Measurements from ENCODE around the gene F13A1. TPM values are rescaled to one million over a fixed set of nuclear protein-coding genes. Genes with fewer than 3 reads are reported as not detected.

Gene F13A1
- total RNA-seq, 4 donors from 2014 or later, result 4.1 to 90.6 (median 57.8) TPM

DNA sequence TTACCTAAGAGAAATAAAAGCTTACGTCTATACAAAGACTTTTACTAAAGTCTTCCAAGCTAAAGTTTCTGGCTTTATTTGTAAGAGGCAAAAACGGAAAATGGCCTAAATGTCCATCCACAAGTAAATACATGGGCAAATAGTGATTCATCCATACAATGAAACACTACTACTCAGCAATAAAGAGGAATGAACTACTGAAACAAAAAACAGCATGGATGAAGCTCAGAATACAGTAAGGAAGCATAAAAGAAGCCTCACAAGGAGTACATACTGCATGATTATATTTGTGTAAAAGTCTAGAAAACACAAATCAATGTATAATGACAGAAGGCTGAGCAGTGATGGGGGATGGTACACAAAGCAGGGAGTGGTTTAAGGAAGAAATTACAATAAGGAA, 84.7 kb downstream of the F13A1 start:
- TF ChIP-seq POLR2A (IDR thresholded peaks at IDR 0.05), result no peak
- TF ChIP-seq, protein P1, sequence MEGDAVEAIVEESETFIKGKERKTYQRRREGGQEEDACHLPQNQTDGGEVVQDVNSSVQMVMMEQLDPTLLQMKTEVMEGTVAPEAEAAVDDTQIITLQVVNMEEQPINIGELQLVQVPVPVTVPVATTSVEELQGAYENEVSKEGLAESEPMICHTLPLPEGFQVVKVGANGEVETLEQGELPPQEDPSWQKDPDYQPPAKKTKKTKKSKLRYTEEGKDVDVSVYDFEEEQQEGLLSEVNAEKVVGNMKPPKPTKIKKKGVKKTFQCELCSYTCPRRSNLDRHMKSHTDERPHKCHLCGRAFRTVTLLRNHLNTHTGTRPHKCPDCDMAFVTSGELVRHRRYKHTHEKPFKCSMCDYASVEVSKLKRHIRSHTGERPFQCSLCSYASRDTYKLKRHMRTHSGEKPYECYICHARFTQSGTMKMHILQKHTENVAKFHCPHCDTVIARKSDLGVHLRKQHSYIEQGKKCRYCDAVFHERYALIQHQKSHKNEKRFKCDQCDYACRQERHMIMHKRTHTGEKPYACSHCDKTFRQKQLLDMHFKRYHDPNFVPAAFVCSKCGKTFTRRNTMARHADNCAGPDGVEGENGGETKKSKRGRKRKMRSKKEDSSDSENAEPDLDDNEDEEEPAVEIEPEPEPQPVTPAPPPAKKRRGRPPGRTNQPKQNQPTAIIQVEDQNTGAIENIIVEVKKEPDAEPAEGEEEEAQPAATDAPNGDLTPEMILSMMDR (IDR thresholded peaks at IDR 0.05), result no peak
- no peaks in the 10 kb centered on the region for H3K9me3 ChIP-seq
- intact Hi-C loops (cut with DNase I; ENCODE audit: low total_unique reads), result no loop called here
- no peaks in the 10 kb centered on the region for H3K36me3 ChIP-seq
- no peak for DNase-seq
- H3K4me3 ChIP-seq, result no peak overlapping the region
- H3K27me3 ChIP-seq, result no peaks in the 10 kb centered on the region
- no peaks in the 10 kb centered on the region for H3K4me1 ChIP-seq
- H3K27ac ChIP-seq, result no peak overlapping the region

DNA sequence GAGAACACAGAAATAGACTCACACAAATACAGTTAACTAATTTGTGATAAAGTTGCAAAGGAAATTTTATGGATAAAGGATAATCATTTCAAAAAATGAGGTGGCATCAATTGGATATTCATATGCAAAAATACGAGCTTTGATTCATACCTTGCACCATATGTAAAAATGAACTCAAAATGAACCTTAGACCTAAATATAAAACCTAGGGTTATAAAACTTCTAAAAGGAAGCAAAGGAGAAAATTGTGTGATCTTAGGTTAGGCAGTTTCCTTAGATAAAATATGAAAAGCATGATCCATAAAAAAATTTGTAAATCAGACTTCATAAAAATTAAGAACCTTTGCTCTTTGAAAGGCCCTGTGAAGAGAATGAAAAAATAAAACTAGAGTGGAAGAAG, 85.5 kb downstream of the F13A1 start:
- H3K9me3 ChIP-seq, result no peaks in the 10 kb centered on the region
- no peak for DNase-seq
- TF ChIP-seq, protein P1 (IDR thresholded peaks at IDR 0.05), result no peak
- no peak for TF ChIP-seq POLR2A (IDR thresholded peaks at IDR 0.05)
- no peaks in the 10 kb centered on the region for H3K4me1 ChIP-seq
- intact Hi-C loops (cut with DNase I; ENCODE audit: low total_unique reads), result no loop called here
- H3K36me3 ChIP-seq, result no peaks in the 10 kb centered on the region
- H3K4me3 ChIP-seq, result no peak overlapping the region
- no peak overlapping the region for H3K27ac ChIP-seq
- no peaks in the 10 kb centered on the region for H3K27me3 ChIP-seq

DNA sequence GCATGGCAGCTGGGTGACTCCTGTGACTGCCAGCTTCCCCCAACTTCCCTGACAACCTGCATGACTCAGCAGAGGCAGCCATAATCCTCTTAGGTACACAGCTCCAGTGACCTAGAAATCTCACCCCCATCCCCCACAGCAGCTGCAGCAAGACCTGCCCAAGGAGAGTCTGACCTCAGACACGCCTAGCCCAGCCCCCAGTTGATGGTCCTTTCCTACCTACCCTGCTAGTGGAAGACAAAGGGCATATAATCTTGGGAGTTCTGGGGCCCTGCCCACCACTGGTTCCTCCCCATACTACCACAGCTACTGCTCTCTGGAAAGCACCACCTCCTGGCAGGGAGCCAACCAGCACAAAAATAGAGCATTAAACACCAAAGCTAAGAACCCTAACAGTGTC, 90.2 kb downstream of the F13A1 start:
- no peak for TF ChIP-seq POLR2A (IDR thresholded peaks at IDR 0.05)
- TF ChIP-seq, protein P1 (IDR thresholded peaks at IDR 0.05), result no peak
- no peaks in the 10 kb centered on the region for H3K9me3 ChIP-seq
- H3K27me3 ChIP-seq, result no peaks in the 10 kb centered on the region
- H3K4me1 ChIP-seq, result no peaks in the 10 kb centered on the region
- intact Hi-C loops (cut with DNase I; ENCODE audit: low total_unique reads), result no loop called here
- DNase-seq, result no peak
- no peaks in the 10 kb centered on the region for H3K36me3 ChIP-seq
- H3K27ac ChIP-seq, result no peak overlapping the region
- H3K4me3 ChIP-seq, result no peak overlapping the region

DNA sequence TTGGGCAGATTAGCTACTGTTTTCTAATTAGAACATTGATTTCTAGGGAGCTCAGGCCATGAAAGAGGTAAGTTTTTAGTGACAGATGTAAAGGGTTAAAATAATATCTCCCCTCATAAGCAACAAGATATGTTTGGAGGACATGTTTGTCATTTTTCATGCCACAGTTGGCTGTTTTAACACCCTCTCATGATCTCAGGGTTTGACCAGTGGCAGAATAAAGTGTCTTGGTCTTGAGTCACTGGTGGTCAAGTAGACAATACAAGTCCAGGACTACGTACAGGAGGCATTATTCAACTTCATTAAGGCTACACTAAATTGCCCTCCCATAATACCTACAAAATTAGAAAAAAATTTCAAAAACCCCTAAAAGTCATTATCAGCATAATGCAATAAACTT, 92.6 kb downstream of the F13A1 start:
- no peak for DNase-seq
- TF ChIP-seq, protein P1 (IDR thresholded peaks at IDR 0.05), result no peak
- TF ChIP-seq POLR2A (IDR thresholded peaks at IDR 0.05), result no peak
- no peaks in the 10 kb centered on the region for H3K9me3 ChIP-seq
- no peaks in the 10 kb centered on the region for H3K27me3 ChIP-seq
- no peak overlapping the region for H3K4me3 ChIP-seq
- intact Hi-C loops (cut with DNase I; ENCODE audit: low total_unique reads), result no loop called here
- no peaks in the 10 kb centered on the region for H3K36me3 ChIP-seq
- H3K4me1 ChIP-seq, result no peaks in the 10 kb centered on the region
- no peak overlapping the region for H3K27ac ChIP-seq

DNA sequence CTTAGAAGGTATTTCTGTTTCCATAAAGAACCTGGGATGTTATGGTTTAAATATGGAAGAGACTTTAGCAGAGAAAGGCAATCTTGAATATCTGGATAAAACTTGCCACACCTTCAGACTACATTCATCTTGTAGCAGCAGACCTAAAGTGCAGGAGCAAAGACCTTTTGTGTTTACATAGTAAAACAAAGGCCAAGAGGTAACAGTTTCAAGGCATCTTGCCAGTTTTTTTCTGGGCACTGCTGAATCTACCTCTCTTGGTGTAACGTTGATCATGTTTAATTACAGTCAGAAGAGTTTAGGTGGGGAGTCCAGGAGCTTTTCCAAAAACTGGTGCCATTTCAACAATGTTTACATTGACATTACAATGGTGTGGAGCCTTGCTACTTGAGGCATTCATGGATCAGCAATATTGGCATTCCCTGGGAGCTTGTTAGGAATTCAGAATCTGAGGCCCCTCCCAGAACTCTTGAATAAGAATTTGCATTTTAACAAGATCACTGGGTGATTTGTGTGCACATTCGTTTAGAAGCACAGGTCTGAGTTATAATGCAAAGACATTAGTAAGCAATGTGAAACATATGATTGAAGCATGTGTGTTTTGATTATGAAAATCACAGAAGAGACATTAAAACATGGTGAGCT, 94.5 kb downstream of the F13A1 start:
- Histone ChIP-seq H3K36me3 (no peaks in the 10 kb centered on the region), H3K4me1 (no peaks in the 10 kb centered on the region), H3K9me3 (no peaks in the 10 kb centered on the region), H3K27ac (no peak overlapping the region), H3K4me3 (no peak overlapping the region), H3K27me3 (no peaks in the 10 kb centered on the region)
- no peak for DNase-seq
- intact Hi-C loops (cut with DNase I; ENCODE audit: low total_unique reads), result no loop called here
- no peak for TF ChIP-seq POLR2A (IDR thresholded peaks at IDR 0.05)
- TF ChIP-seq, protein P1 (IDR thresholded peaks at IDR 0.05), result no peak

All from uterus (tissue), 4 donors.